B cell (primary cell): Measurements from ENCODE around the gene CD200. TPM values are rescaled to one million over a fixed set of nuclear protein-coding genes. Genes with fewer than 3 reads are reported as not detected.

ENCODE experiments used
- ATAC-seq: fragments of 200-7000 bp; cut with Tn5 transposase; one replicate; pipeline ENCODE4 v1.10.0; 2021; ENCODE audit warnings: low read depth, mild to moderate bottlenecking, moderate number of reproducible peaks, moderate library complexity
- CTCF ChIA-PET: fragments of 350-600 bp; sonication (Branson Sonifier 250); formaldehyde crosslinking; loops from one replicate; lab custom pipeline; 2021; ENCODE audit warnings: antibody characterized with exemption, inconsistent platforms; lab: Charles Lee
- POLR2A ChIA-PET: fragments of 350-600 bp; sonication (Branson Sonifier 250); formaldehyde crosslinking; loops from one replicate; lab custom pipeline; 2021; ENCODE audit warnings: antibody characterized with exemption; lab: Charles Lee
- DNase-seq: peaks from one replicate; pipeline ENCODE4 v3.0.0; 2013
- H2AFZ ChIP-seq: 2 replicates; pipeline ENCODE4 v1.6.1; 2012; ENCODE audit warnings: mild to moderate bottlenecking, low read depth, low read length; ENCODE audit not compliant: insufficient read depth, poor library complexity, severe bottlenecking
- H3K27ac ChIP-seq, 2 donors: 1 replicate in 1 of 2; 2 replicates in 1 of 2; pipeline ENCODE4 v1.5.1; 2012 to 2013; ENCODE audit warnings: low read length in 2 of 2, mild to moderate bottlenecking in 2 of 2, moderate library complexity in 1 of 2
- H3K27me3 ChIP-seq, 4 experiments: fragments of 200-600 bp in 1 of 4; sonication (generic) in 1 of 4; replicated peaks in 1 of 4; 1 replicate in 2 of 4; 2 replicates in 2 of 4; pipeline versions ENCODE4 v1.6.1 to v1.7.0; 2013 to 2016; ENCODE audit warnings: low read length in 3 of 4, mild to moderate bottlenecking in 2 of 4, mixed read lengths in 1 of 4, moderate library complexity in 1 of 4; ENCODE audit not compliant: insufficient read depth in 4 of 4, control insufficient read depth in 3 of 4; ENCODE audit errors: control extremely low read depth in 1 of 4
- H3K36me3 ChIP-seq, 2 experiments: replicated peaks in 1 of 2; 1 replicate in 1 of 2; 2 replicates in 1 of 2; pipeline versions ENCODE4 v1.6.1 to v1.7.1; 2013; ENCODE audit warnings: low read length in 1 of 2; ENCODE audit not compliant: insufficient read depth in 2 of 2, control insufficient read depth in 1 of 2; ENCODE audit errors: control extremely low read depth in 1 of 2, extremely low read depth in 1 of 2
- H3K4me1 ChIP-seq, 2 donors: fragments of 200-600 bp in 1 of 2; sonication (generic) in 1 of 2; 1 replicate in 1 of 2; 2 replicates in 1 of 2; pipeline versions ENCODE4 v1.5.1 to v1.6.1; 2013 to 2017; ENCODE audit warnings: low read length in 2 of 2; ENCODE audit not compliant: control insufficient read depth in 2 of 2, insufficient read depth in 2 of 2
- H3K4me2 ChIP-seq: replicated peaks from 2 replicates; pipeline ENCODE3; 2012; ENCODE audit warnings: mild to moderate bottlenecking, low read depth, low read length; ENCODE audit not compliant: poor library complexity, severe bottlenecking
- H3K4me3 ChIP-seq, 5 experiments: fragments of 200-600 bp in 1 of 5; sonication (generic) in 1 of 5; 1 replicate in 3 of 5; 2 replicates in 2 of 5; pipeline versions ENCODE4 v1.5.1 to v1.7.0; 2011 to 2016; ENCODE audit warnings: low read length in 4 of 5, mild to moderate bottlenecking in 4 of 5, low read depth in 2 of 5, control low read depth in 1 of 5, moderate library complexity in 1 of 5; ENCODE audit not compliant: insufficient read depth in 1 of 5; ENCODE audit errors: control extremely low read depth in 1 of 5, extremely low read depth in 1 of 5
- H3K79me2 ChIP-seq: fragments of 200-600 bp; sonication (generic); one replicate; pipeline ENCODE4 v1.6.0; 2016; ENCODE audit warnings: low read length; ENCODE audit not compliant: control insufficient read depth, insufficient read depth
- H3K9ac ChIP-seq: fragments of 200-600 bp; sonication (generic); 2 replicates; pipeline ENCODE4 v1.6.1; 2017; ENCODE audit warnings: mild to moderate bottlenecking, low read length, moderate library complexity
- H3K9me3 ChIP-seq, 3 donors: one replicate each; pipeline versions ENCODE4 v1.6.1 to v1.7.1; 2013; ENCODE audit warnings: low read length in 2 of 3; ENCODE audit not compliant: control insufficient read depth in 2 of 3, insufficient read depth in 1 of 3; ENCODE audit errors: control extremely low read depth in 1 of 3
- H4K20me1 ChIP-seq: 2 replicates; pipeline ENCODE4 v1.6.0; 2012; ENCODE audit warnings: mild to moderate bottlenecking, low read length; ENCODE audit not compliant: insufficient read depth, control insufficient read depth, poor library complexity, severe bottlenecking
- H3K27ac Mint-ChIP-seq: one replicate; pipeline ENCODE4 v1.8.0; 2021; ENCODE audit warnings: mixed read lengths
- H3K27me3 Mint-ChIP-seq: one replicate; pipeline ENCODE4 v1.8.0; 2021; ENCODE audit warnings: mixed read lengths
- H3K4me1 Mint-ChIP-seq: one replicate; pipeline ENCODE4 v1.8.0; 2021; ENCODE audit warnings: mixed read lengths
- H3K4me3 Mint-ChIP-seq: one replicate; pipeline ENCODE4 v1.8.0; 2021; ENCODE audit warnings: mixed read lengths
- H3K9me3 Mint-ChIP-seq: one replicate; pipeline ENCODE4 v1.8.0; 2022; ENCODE audit warnings: mixed read lengths; ENCODE audit not compliant: insufficient read depth
- EZH2 ChIP-seq: IDR thresholded peaks from 2 replicates; pipeline ENCODE4 v1.6.1; 2012; ENCODE audit warnings: borderline replicate concordance, low read depth, mild to moderate bottlenecking, moderate library complexity, low read length; ENCODE audit not compliant: insufficient read depth, poor library complexity, severe bottlenecking
- whole genome bisulfite sequencing: methylation state at CpG from one replicate; pipeline ENCODE4 v1.1.5; 2013; ENCODE audit warnings: missing lambda C conversion rate; ENCODE audit not compliant: insufficient coverage; 5-methylcytosine and 5-hydroxymethylcytosine counted together
- intact Hi-C: fragments of 100-400 bp; cut with micrococcal nuclease; formaldehyde crosslinking; loops from one replicate; pipeline ENCODE4 v1.10.0; 2022
- polyA plus RNA-seq: library from polyadenylated mRNA; depleted of rRNA; stranded (reverse); fragments of >200 nt; gene quantifications from 2 replicates; pipeline ENCODE4 v1.2.3, GENCODE V29; 2012
- total RNA-seq, 2 donors: library from RNA; stranded (reverse); fragments of 120-200 nt in 1 of 2; gene quantifications; 1 replicate in 1 of 2; 2 replicates in 1 of 2; pipeline versions ENCODE4 v1.2.3 to v1.2.4, GENCODE V29; 2013 to 2022
- TF ChIP-seq, protein P1 (sequence below): fragments of 200-600 bp; IDR thresholded peaks from one replicate; pipeline ENCODE4 v1.8.0; 2022; ENCODE audit warnings: antibody characterized with exemption, mild to moderate bottlenecking

CD200 gene
- total and polyA plus RNA-seq, 2 donors (not counting 1 experiment from before 2014, with no cell fraction given) = 35.0 to 49.9 TPM

DNA sequence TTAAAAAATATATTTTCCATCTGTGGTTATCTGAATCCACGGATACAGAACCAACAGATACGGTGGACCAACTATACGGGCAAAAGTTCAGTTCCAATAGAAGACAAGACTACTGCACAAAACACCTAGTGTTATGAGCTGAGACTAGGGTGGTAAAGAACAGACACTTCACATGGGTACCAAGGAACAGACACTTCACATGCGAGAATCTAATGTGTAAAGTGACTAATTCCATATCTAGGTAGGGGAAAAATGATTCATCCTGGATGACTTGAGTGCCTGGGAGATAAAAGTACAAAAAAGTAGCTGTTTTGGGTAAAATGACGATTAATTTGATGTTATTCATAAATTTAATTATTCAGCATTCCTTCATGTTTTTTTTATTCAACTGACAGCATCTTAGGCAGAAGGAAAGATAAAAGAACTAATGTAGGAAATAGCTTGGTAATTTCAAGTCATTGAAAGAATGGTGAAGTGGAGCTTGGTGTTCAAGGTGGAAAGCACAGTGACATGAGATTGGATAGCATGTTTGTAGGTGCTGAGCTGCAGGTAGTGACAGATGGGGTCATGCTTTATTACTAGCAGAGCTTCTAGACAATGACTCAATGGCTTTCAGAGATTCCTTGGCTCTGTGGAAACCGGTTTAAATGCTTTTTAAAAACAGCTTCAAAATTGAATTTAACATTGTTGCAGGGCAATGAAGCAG is 5.2 kb downstream of the CD200 start:
- CTCF ChIA-PET = interaction anchor here (0.9 to 1.3 kb wide), 7 partner anchors 10 to 226 kb away, joined by 3 to 5 read pairs (median 3); no protein-coding TSS in a partner anchor
- H3K4me2 ChIP-seq = peak overlapping the region; percentile 9
- no CpG with 5 or more reads among the region's 6 CpGs for WGBS
- no peaks in the 10 kb centered on the region for H3K27me3 Mint-ChIP-seq
- POLR2A ChIA-PET = no interaction called here
- H3K4me3 ChIP-seq = no peak overlapping the region
- H4K20me1 ChIP-seq = no peaks in the 10 kb centered on the region
- intact Hi-C loops = no loop called here
- H3K36me3 ChIP-seq = peaks cover 1 to 9% of the 10 kb centered on the region in 2 experiments
- no peaks in the 10 kb centered on the region for H3K27me3 ChIP-seq
- H2AFZ ChIP-seq = no peak overlapping the region
- H3K4me1 ChIP-seq = peaks cover 25 to 46% of the 10 kb centered on the region in 2 donors
- H3K79me2 ChIP-seq = peaks cover 61% of the 10 kb centered on the region
- DNase-seq (no peak), ATAC-seq (no peak)
- TF ChIP-seq, protein P1, sequence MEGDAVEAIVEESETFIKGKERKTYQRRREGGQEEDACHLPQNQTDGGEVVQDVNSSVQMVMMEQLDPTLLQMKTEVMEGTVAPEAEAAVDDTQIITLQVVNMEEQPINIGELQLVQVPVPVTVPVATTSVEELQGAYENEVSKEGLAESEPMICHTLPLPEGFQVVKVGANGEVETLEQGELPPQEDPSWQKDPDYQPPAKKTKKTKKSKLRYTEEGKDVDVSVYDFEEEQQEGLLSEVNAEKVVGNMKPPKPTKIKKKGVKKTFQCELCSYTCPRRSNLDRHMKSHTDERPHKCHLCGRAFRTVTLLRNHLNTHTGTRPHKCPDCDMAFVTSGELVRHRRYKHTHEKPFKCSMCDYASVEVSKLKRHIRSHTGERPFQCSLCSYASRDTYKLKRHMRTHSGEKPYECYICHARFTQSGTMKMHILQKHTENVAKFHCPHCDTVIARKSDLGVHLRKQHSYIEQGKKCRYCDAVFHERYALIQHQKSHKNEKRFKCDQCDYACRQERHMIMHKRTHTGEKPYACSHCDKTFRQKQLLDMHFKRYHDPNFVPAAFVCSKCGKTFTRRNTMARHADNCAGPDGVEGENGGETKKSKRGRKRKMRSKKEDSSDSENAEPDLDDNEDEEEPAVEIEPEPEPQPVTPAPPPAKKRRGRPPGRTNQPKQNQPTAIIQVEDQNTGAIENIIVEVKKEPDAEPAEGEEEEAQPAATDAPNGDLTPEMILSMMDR = no peak
- no peak for TF ChIP-seq EZH2
- H3K4me1 Mint-ChIP-seq = peaks cover 72% of the 10 kb centered on the region
- peak overlapping the region; percentile 23 for H3K27ac Mint-ChIP-seq
- H3K27ac ChIP-seq = peak overlapping the region in 1 of 2 donors; percentile 50
- H3K9ac ChIP-seq = no peak overlapping the region
- H3K9me3 ChIP-seq = peaks cover 0 to 3% (median 0%) of the 10 kb centered on the region in 3 donors
- H3K9me3 Mint-ChIP-seq = no peaks in the 10 kb centered on the region
- H3K4me3 Mint-ChIP-seq = peak overlapping the region; percentile 18

DNA sequence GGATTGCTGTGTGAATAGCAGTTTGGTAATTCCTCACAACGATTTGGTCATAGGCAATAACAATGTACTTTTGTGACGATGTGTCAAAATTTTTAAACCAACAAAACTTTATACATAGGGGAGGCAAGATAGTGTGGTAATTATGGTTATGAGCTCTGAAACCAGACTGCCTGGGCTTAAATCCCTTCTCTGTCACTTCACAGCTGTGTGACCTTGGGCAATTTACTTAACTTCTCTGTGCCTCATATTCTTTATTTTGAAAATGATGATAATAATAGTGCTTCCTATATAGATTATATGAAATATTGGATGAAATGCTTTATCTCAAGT is 5.7 kb downstream of the CD200 start:
- Histone ChIP-seq H3K9me3 (peaks cover 0 to 3% (median 0%) of the 10 kb centered on the region in 3 donors), H2AFZ (no peak overlapping the region), H4K20me1 (no peaks in the 10 kb centered on the region), H3K4me2 (no peak overlapping the region), H3K9ac (no peak overlapping the region), H3K79me2 (peaks cover 56% of the 10 kb centered on the region), H3K4me1 (peaks cover 25 to 46% of the 10 kb centered on the region in 2 donors), H3K27me3 (no peaks in the 10 kb centered on the region), H3K4me3 (no peak overlapping the region), H3K36me3 (peaks cover 1 to 10% of the 10 kb centered on the region in 2 experiments), H3K27ac (no peak overlapping the region)
- Mint-ChIP-seq H3K4me1 (peaks cover 71% of the 10 kb centered on the region), H3K27ac (peak overlapping the region; percentile 23), H3K9me3 (no peaks in the 10 kb centered on the region), H3K27me3 (no peaks in the 10 kb centered on the region), H3K4me3 (peak overlapping the region; percentile 18)
- intact Hi-C loops = no loop called here
- TF ChIP-seq EZH2 = no peak
- TF ChIP-seq, protein P1 = no peak
- ATAC-seq (no peak), DNase-seq (no peak)
- ChIA-PET POLR2A (no interaction called here), CTCF (interaction anchor here (0.9 to 1.3 kb wide), 6 partner anchors 10 to 227 kb away, joined by 3 to 5 read pairs (median 3); no protein-coding TSS in a partner anchor)
- no CpG with 5 or more reads among the region's 2 CpGs for WGBS
